NCI-H82 treated with DMSO at 0.1 percent for 48 hours (cell line): ENCODE results near the gene KCTD13.
A peak's percentile ranks its signal among the peaks of the same experiment; 100 is the strongest.
"Not testable (repeated sequence)": the region's sequence is repeated elsewhere in the genome, so short reads cannot be mapped to it uniquely, and the experiment has no call there.

Source experiments
- DNase-seq: peaks from one replicate; lab custom pipeline; 2025; ENCODE audit not compliant: unreplicated experiment; lab: John Stamatoyannopoulos, UW

The KCTD13 gene

GRCh38 chr16:29883987-29884386 is 42.0 kb downstream of the KCTD13 start:
- DNase-seq, result no peak

- no peak for DNase-seq
Observed at GRCh38 chr16:29881050-29881449, 45.0 kb downstream of the KCTD13 start.

- DNase-seq, result no peak
Observed at GRCh38 chr16:29878172-29878571, 47.9 kb downstream of the KCTD13 start.

- no peak for DNase-seq
Observed at GRCh38 chr16:29877266-29877961, 48.6 kb downstream of the KCTD13 start.

- DNase-seq, result no peak
Observed at GRCh38 chr16:29876594-29877249, 49.3 kb downstream of the KCTD13 start.

GRCh38 chr16:29876217-29876593 is 49.8 kb downstream of the KCTD13 start:
- no peak for DNase-seq

GRCh38 chr16:29875206-29875605 is 50.8 kb downstream of the KCTD13 start:
- no peak for DNase-seq

GRCh38 chr16:29873319-29873718 is 52.7 kb downstream of the KCTD13 start:
- DNase-seq, result no peak

GRCh38 chr16:29871822-29872546 is 54.0 kb downstream of the KCTD13 start:
- DNase-seq, result no peak

- not testable (repeated sequence) for DNase-seq
Observed at GRCh38 chr16:29869067-29869466, 57.0 kb downstream of the KCTD13 start.

- peak; percentile 24 for DNase-seq
Observed at GRCh38 chr16:29868396-29869009, 57.5 kb downstream of the KCTD13 start.

- DNase-seq, result no peak
Observed at GRCh38 chr16:29864205-29864604, 61.8 kb downstream of the KCTD13 start.

GRCh38 chr16:29863669-29863984 is 62.4 kb downstream of the KCTD13 start:
- no peak for DNase-seq

- DNase-seq, result peak; percentile 84
Observed at GRCh38 chr16:29862884-29863668, 63.0 kb downstream of the KCTD13 start, which contains the start of gene CDIPT. CDIPT (minus strand) TSS chr16:29863226; CDS start chr16:29862857, 369 bp downstream.

- DNase-seq, result no peak
Observed at GRCh38 chr16:29862383-29862883, 63.6 kb downstream of the KCTD13 start.

- no peak for DNase-seq
Observed at GRCh38 chr16:29860218-29860617, 65.8 kb downstream of the KCTD13 start.

GRCh38 chr16:29858974-29859373 is 67.1 kb downstream of the KCTD13 start:
- DNase-seq, result no peak

GRCh38 chr16:29858149-29858849 is 67.7 kb downstream of the KCTD13 start:
- no peak for DNase-seq

GRCh38 chr16:29857133-29857760 is 68.8 kb downstream of the KCTD13 start:
- no peak for DNase-seq
